Tibial nerve (tissue), 4 donors: ENCODE results near the gene NUAK2. TPM values are rescaled to one million over a fixed set of nuclear protein-coding genes. Genes with fewer than 3 reads are reported as not detected.
A peak's percentile ranks its signal among the peaks of the same experiment; 100 is the strongest.

Source experiments
- DNase-seq, 2 donors: peaks; one replicate each; pipeline ENCODE4 v3.0.0-alpha.2; 2019; ENCODE audit warnings: low spot score in 2 of 2
- H3K27ac ChIP-seq, 4 donors: fragments of 200-600 bp; sonication (generic) in 3 of 4; one replicate each; pipeline ENCODE4 v1.5.1; 2017 to 2019; ENCODE audit warnings: mild to moderate bottlenecking in 1 of 4
- H3K27me3 ChIP-seq, 2 donors: fragments of 200-600 bp; sonication (generic) in 1 of 2; one replicate each; pipeline versions ENCODE4 v1.5.1 to v1.6.0; 2017 to 2019
- H3K36me3 ChIP-seq, 3 donors: fragments of 200-600 bp; sonication (generic); one replicate each; pipeline ENCODE4 v1.5.1; 2018 to 2019
- H3K4me1 ChIP-seq, 4 donors: fragments of 200-600 bp; sonication (generic) in 3 of 4; one replicate each; pipeline ENCODE4 v1.5.1; 2017 to 2019
- H3K4me3 ChIP-seq, 4 donors: fragments of 200-600 bp; sonication (generic) in 3 of 4; one replicate each; pipeline ENCODE4 v1.5.1; 2017 to 2019; ENCODE audit warnings: mild to moderate bottlenecking in 1 of 4, moderate library complexity in 1 of 4
- H3K9me3 ChIP-seq, 4 donors: fragments of 200-600 bp; sonication (generic) in 3 of 4; one replicate each; pipeline ENCODE4 v1.5.1; 2017 to 2019
- EP300 ChIP-seq, 2 donors: sonication (generic); formaldehyde crosslinking; IDR thresholded peaks; one replicate each; pipeline ENCODE4 v1.6.1; 2017; ENCODE audit warnings: antibody characterized with exemption in 2 of 2, mild to moderate bottlenecking in 1 of 2
- POLR2A ChIP-seq, 2 donors: fragments of 450-650 bp; IDR thresholded peaks; one replicate each; pipeline ENCODE4 v1.6.1; 2017; ENCODE audit warnings: antibody characterized with exemption in 2 of 2, mild to moderate bottlenecking in 2 of 2, moderate library complexity in 2 of 2
- WGBS, 2 donors: methylation state at CpG; one replicate each; pipeline ENCODE4 v1.1.5; 2018; 5-methylcytosine and 5-hydroxymethylcytosine counted together
- total RNA-seq, 4 donors: library from RNA; depleted of rRNA; stranded (reverse); fragments of >200 nt; gene quantifications; one replicate each; pipeline ENCODE4 v1.1.0, GENCODE V29; 2016
- TF ChIP-seq, protein P1 (sequence below), 5 experiments: fragments of 200-600 bp in 3 of 5; fragments of 450-650 bp in 2 of 5; sonication (generic) in 3 of 5; IDR thresholded peaks; one replicate each; pipeline ENCODE4 v1.5.1; 2016 to 2019; ENCODE audit warnings: antibody characterized with exemption in 5 of 5, mild to moderate bottlenecking in 3 of 5, moderate library complexity in 2 of 5

Gene NUAK2
- total RNA-seq, 4 donors from 2014 or later, result 0.60 to 5.3 (median 2.7) TPM

DNA sequence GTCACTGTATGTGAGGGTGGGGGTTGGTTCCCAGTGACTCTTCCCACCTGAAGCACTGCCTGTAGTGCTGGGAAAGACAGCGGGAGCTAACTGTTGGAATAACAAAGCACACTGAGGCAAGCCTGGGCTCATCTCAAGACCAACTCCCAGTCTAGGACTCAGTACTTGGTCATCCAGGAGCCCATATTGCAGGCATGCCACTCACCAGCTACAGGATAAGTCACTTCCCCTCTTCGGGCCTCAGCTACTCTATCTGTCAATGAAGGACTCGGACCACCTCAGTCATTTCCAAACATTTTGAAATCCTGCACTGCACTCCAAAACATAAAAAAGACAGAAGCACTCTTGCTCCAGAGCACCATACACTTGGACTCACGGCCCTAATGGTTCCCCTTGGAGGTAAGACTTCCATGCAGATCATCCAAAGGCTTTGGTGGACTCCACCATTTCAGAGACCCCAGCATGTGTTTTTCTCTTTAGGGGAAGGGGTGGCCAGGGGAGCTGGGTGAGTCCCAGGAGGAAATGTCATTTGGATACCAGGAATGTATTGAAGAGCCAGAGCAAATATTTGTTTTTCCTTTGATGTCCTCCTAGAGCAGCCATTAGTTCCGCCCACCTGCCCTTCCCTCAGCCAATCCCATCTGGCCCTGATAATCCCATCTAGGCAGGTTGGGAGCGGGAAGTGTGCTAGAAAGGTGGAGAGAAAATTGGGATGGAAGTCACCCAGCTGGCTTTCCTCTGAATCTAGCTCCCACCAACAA, 3.1 kb downstream of the NUAK2 start:
- Histone ChIP-seq H3K4me1 (peaks cover 0 to 81% (median 47%) of the 10 kb centered on the region in 4 donors), H3K9me3 (no peaks in the 10 kb centered on the region), H3K27me3 (no peaks in the 10 kb centered on the region), H3K36me3 (no peaks in the 10 kb centered on the region), H3K4me3 (no peak overlapping the region), H3K27ac (peak overlapping the region in 3 of 4 donors; percentile 55 to 62 (median 61))
- TF ChIP-seq EP300 (IDR thresholded peaks at IDR 0.05), result no peak
- TF ChIP-seq, protein P1, sequence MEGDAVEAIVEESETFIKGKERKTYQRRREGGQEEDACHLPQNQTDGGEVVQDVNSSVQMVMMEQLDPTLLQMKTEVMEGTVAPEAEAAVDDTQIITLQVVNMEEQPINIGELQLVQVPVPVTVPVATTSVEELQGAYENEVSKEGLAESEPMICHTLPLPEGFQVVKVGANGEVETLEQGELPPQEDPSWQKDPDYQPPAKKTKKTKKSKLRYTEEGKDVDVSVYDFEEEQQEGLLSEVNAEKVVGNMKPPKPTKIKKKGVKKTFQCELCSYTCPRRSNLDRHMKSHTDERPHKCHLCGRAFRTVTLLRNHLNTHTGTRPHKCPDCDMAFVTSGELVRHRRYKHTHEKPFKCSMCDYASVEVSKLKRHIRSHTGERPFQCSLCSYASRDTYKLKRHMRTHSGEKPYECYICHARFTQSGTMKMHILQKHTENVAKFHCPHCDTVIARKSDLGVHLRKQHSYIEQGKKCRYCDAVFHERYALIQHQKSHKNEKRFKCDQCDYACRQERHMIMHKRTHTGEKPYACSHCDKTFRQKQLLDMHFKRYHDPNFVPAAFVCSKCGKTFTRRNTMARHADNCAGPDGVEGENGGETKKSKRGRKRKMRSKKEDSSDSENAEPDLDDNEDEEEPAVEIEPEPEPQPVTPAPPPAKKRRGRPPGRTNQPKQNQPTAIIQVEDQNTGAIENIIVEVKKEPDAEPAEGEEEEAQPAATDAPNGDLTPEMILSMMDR (IDR thresholded peaks at IDR 0.05), result no peak
- TF ChIP-seq POLR2A (IDR thresholded peaks at IDR 0.05), result no peak
- DNase-seq, result no peak
- WGBS, 2 donors, result 83 to 93% methylated on average over 6 of the region's 6 CpGs

- H3K27ac ChIP-seq, result peak overlapping the region in 3 of 4 donors; percentile 31 to 60 (median 55)
- H3K27me3 ChIP-seq, result no peaks in the 10 kb centered on the region
- 30 to 40% methylated on average over 7 of the region's 7 CpGs for WGBS, 2 donors
- peaks cover 0 to 91% (median 54%) of the 10 kb centered on the region in 4 donors for H3K4me1 ChIP-seq
- no peak overlapping the region for H3K4me3 ChIP-seq
- H3K9me3 ChIP-seq, result no peaks in the 10 kb centered on the region
- TF ChIP-seq, protein P1 (IDR thresholded peaks at IDR 0.05), result no peak
- TF ChIP-seq POLR2A (IDR thresholded peaks at IDR 0.05) (no peak), EP300 (IDR thresholded peaks at IDR 0.05) (no peak)
- no peak for DNase-seq
- no peaks in the 10 kb centered on the region for H3K36me3 ChIP-seq
Observed at GRCh38 chr1:205317311-205317917, 4.1 kb downstream of the NUAK2 start.

DNA sequence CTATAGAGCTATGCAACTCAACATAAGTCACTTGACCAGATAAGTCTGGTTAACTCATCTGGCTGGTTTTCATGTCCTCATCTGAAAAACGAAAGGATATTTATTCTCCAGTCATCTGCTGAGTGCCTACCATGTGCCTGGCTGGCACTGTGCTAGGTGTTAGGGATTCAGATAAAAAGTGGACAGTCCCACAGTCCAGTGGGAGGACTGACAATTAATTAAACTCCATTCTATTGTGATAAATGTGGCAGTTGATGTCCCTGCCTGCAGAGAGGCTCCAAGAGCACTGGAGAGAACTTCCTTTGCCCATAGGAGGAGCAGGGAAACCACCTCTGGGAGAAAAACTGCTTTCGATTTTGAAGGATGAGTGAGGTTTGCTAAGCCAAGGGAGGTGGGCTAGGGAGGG, 5.4 kb downstream of the NUAK2 start:
- Histone ChIP-seq H3K4me3 (no peak overlapping the region), H3K9me3 (no peaks in the 10 kb centered on the region), H3K4me1 (peaks cover 0 to 94% (median 58%) of the 10 kb centered on the region in 4 donors), H3K27me3 (no peaks in the 10 kb centered on the region), H3K36me3 (peaks cover 0 to 6% (median 0%) of the 10 kb centered on the region in 3 donors), H3K27ac (peak overlapping the region in 2 of 4 donors; percentile 11)
- no peak for DNase-seq
- TF ChIP-seq, protein P1 (IDR thresholded peaks at IDR 0.05), result no peak
- TF ChIP-seq POLR2A (IDR thresholded peaks at IDR 0.05) (no peak), EP300 (IDR thresholded peaks at IDR 0.05) (no peak)
- 43 to 45% methylated on average over 2 of the region's 2 CpGs for WGBS, 2 donors

GRCh38 chr1:205315008-205315618, 6.4 kb downstream of the NUAK2 start:
- WGBS, 2 donors, result 79 to 86% methylated on average over 5 of the region's 5 CpGs
- Histone ChIP-seq H3K9me3 (no peaks in the 10 kb centered on the region), H3K4me1 (peaks cover 0 to 84% (median 55%) of the 10 kb centered on the region in 4 donors), H3K27ac (peak overlapping the region in 3 of 4 donors; percentile 82 to 90 (median 83)), H3K4me3 (no peak overlapping the region), H3K27me3 (no peaks in the 10 kb centered on the region), H3K36me3 (peaks cover 0 to 16% (median 5%) of the 10 kb centered on the region in 3 donors)
- TF ChIP-seq, protein P1 (IDR thresholded peaks at IDR 0.05), result no peak
- TF ChIP-seq POLR2A (IDR thresholded peaks at IDR 0.05) (no peak), EP300 (IDR thresholded peaks at IDR 0.05) (no peak)
- DNase-seq, result no peak
